ENCODE results near the gene CTIF. TPM values are rescaled to one million over a fixed set of nuclear protein-coding genes. Genes with fewer than 3 reads are reported as not detected.

Gene CTIF
- total and polyA plus RNA-seq, 4 donors: 10.6 to 26.7 (median 12.3) TPM

DNA sequence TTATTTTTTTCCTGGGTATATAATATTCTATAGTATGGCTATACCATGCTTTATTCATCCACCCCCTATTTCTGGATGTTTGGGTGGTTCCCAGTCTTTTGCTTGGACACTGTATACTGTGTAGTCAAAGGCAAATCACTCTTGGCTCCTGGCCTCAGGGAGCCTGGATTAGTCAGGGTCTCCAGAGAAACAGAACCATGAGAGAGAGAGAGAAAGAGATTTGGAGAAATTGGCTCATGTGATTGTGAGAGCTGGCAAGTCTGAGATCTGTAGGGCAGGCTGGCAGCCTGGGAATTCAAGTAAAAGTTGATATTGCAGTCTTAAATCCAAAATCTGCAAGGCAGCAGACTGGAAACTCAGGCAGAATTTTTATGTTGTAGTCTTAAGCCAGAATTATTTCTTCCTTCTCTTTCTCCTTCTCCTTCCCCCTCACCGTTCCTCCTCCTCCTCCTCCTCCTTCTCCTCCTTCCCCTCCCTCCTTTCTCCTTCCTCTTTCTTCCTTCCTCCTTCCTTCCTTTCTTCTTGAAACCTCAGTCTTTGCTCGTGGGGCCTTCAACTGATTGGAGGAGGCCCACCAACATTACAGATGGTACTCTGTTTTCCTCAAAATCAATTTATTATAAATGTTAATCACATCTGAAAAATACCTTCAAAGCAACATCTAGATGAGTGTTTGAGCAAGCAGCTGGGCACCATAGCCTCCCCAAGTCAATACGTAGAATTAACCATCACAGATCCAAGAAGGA lies 33.0 kb downstream of the CTIF start (continued):
- TF ChIP-seq JUND (IDR thresholded peaks at IDR 0.05) (no peak), RAD21 (IDR thresholded peaks at IDR 0.05) (no peak), EGR1 (IDR thresholded peaks at IDR 0.05; ENCODE audit: low read depth in 2 of 2) (no peak)
- TF ChIP-seq, protein P1, sequence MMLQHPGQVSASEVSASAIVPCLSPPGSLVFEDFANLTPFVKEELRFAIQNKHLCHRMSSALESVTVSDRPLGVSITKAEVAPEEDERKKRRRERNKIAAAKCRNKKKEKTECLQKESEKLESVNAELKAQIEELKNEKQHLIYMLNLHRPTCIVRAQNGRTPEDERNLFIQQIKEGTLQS (IDR thresholded peaks at IDR 0.05): no peak

DNA sequence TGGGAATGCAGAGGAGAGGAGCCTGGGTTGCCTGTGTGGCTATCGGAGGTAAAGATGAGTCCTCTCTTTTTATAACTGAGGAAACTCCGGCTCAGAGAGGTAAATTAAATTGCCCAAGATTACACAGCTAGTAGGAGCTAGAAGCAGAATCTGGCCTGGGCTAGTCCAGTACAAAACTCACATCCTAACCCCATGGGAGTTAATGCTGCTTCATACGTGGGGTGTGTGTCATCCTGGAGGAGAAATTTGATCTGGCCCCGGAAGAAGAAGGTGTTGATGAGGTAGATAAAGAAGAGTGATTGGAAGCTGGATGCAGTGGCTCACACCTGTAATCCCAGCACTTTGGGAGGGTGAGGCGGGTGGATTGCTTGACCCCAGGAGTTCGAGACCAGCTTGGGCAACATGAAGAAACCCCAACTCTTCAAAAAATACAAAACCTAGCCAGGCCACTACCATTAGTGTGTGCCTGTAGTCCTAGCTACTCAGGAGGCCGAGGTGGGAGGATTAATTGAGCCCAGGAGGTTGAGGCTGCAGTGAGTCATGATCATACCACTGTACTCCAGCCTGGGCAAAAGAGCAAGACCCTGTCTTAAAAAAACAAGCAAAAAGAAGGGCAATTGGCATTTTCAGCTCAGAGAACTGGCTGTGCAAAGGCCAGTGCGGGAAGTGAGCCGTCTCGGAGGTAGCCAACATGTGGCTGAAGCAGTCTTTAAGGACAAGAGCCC lies 33.7 kb downstream of the CTIF start:
- TF ChIP-seq, protein P2, sequence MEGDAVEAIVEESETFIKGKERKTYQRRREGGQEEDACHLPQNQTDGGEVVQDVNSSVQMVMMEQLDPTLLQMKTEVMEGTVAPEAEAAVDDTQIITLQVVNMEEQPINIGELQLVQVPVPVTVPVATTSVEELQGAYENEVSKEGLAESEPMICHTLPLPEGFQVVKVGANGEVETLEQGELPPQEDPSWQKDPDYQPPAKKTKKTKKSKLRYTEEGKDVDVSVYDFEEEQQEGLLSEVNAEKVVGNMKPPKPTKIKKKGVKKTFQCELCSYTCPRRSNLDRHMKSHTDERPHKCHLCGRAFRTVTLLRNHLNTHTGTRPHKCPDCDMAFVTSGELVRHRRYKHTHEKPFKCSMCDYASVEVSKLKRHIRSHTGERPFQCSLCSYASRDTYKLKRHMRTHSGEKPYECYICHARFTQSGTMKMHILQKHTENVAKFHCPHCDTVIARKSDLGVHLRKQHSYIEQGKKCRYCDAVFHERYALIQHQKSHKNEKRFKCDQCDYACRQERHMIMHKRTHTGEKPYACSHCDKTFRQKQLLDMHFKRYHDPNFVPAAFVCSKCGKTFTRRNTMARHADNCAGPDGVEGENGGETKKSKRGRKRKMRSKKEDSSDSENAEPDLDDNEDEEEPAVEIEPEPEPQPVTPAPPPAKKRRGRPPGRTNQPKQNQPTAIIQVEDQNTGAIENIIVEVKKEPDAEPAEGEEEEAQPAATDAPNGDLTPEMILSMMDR (IDR thresholded peaks at IDR 0.05; ENCODE audit: low read depth, low read length, missing input control): no peak
- TF ChIP-seq SP1 (IDR thresholded peaks at IDR 0.05): no peak
- no peak for TF ChIP-seq HNF4A (conservative IDR thresholded peaks at IDR 0.05)
- TF ChIP-seq, protein P3, sequence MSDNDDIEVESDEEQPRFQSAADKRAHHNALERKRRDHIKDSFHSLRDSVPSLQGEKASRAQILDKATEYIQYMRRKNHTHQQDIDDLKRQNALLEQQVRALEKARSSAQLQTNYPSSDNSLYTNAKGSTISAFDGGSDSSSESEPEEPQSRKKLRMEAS (IDR thresholded peaks at IDR 0.05): no peak
- no peak for TF ChIP-seq RXRA (IDR thresholded peaks at IDR 0.05)
- no peak for TF ChIP-seq FOXA1 (IDR thresholded peaks at IDR 0.05)
- no peak for TF ChIP-seq HNF4G (IDR thresholded peaks at IDR 0.05)
- no peak for TF ChIP-seq RAD21 (IDR thresholded peaks at IDR 0.05)
- no peak for TF ChIP-seq EGR1 (IDR thresholded peaks at IDR 0.05; ENCODE audit: low read depth in 2 of 2)
- TF ChIP-seq, protein P1 (IDR thresholded peaks at IDR 0.05): no peak
- TF ChIP-seq FOXA2 (IDR thresholded peaks at IDR 0.05): no peak
- H3K4me3 ChIP-seq (ENCODE audit: low read depth in 1 of 3, low read length in 3 of 3): no peak overlapping the region
- no peaks in the 10 kb centered on the region for H3K9me3 ChIP-seq (ENCODE audit: control insufficient read depth in 4 of 4, low read length in 3 of 4)
- no peaks in the 10 kb centered on the region for H3K36me3 ChIP-seq (ENCODE audit: control insufficient read depth in 4 of 4, insufficient read depth in 3 of 4, low read depth in 1 of 4, low read length in 3 of 4)
- H3K27me3 ChIP-seq (ENCODE audit: control insufficient read depth in 4 of 4, insufficient read depth in 4 of 4, low read length in 3 of 4): no peaks in the 10 kb centered on the region
- WGBS: 81% methylated on average over 10 of the region's 10 CpGs
- H3K27ac ChIP-seq (ENCODE audit: low read depth in 1 of 2, low read length in 2 of 2): peak overlapping the region; percentile 52 to 61
- DNase-seq (ENCODE audit: low spot score): no peak
- H3K9ac ChIP-seq (ENCODE audit: low read depth in 1 of 2, low read length in 2 of 2): no peak overlapping the region
- H3K4me1 ChIP-seq (ENCODE audit: control insufficient read depth in 4 of 4, insufficient read depth in 4 of 4, low read length in 3 of 4): peaks cover 15 to 71% (median 56%) of the 10 kb centered on the region in 4 donors

DNA sequence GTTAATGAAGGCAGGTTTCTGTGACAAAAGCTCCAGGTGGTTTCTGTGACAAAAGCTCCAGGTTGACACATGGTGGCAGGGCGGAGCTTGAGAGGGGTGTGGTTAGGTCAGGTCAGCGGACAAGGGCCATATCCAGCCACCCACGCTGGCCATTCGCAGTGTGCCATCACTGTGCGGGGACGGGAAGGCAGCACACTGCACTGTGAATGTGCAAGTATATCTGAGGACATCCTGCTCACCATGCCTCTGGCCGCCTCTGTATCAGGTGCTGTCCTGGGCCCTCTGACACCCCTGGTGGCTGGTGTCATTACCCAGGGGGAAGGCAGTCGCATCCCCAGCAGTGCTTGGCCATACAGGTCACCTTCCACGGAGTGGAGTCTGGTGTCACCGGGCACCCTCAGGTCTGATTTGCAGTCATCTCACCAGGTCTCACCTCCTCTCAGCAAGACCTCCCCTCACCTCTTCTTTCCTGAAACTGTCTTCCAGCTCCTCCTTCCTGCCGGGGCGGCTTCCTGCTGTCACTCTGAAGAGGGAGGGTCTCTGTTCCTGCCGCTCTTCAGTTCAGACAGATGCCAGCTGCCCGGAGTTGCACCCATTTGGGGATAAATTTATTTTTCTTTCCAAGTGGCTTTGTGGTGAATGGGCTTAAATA lies 34.9 kb downstream of the CTIF start:
- 40% methylated on average over 14 of the region's 14 CpGs for WGBS
- no peaks in the 10 kb centered on the region for H3K9me3 ChIP-seq (ENCODE audit: control insufficient read depth in 4 of 4, low read length in 3 of 4)
- peak overlapping the region in 1 of 2 donors; percentile 47 for H3K9ac ChIP-seq (ENCODE audit: low read depth in 1 of 2, low read length in 2 of 2)
- peak overlapping the region; percentile 56 to 92 for H3K27ac ChIP-seq (ENCODE audit: low read depth in 1 of 2, low read length in 2 of 2)
- H3K4me3 ChIP-seq (ENCODE audit: low read depth in 1 of 3, low read length in 3 of 3): peak overlapping the region; percentile 28 to 44 (median 34)
- no peaks in the 10 kb centered on the region for H3K27me3 ChIP-seq (ENCODE audit: control insufficient read depth in 4 of 4, insufficient read depth in 4 of 4, low read length in 3 of 4)
- DNase-seq (ENCODE audit: low spot score): peak; percentile 49
- H3K4me1 ChIP-seq (ENCODE audit: control insufficient read depth in 4 of 4, insufficient read depth in 4 of 4, low read length in 3 of 4): peaks cover 12 to 67% (median 53%) of the 10 kb centered on the region in 4 donors
- no peaks in the 10 kb centered on the region for H3K36me3 ChIP-seq (ENCODE audit: control insufficient read depth in 4 of 4, insufficient read depth in 3 of 4, low read depth in 1 of 4, low read length in 3 of 4)
- TF ChIP-seq HNF4G (IDR thresholded peaks at IDR 0.05): peak; percentile 13
- peak; percentile 66 for TF ChIP-seq YY1 (IDR thresholded peaks at IDR 0.05)
- TF ChIP-seq, protein P1 (IDR thresholded peaks at IDR 0.05): no peak
- peak; percentile 89 to 97 for TF ChIP-seq EGR1 (IDR thresholded peaks at IDR 0.05; ENCODE audit: low read depth in 2 of 2)
- TF ChIP-seq, protein P3 (IDR thresholded peaks at IDR 0.05): peak; percentile 73
- no peak for TF ChIP-seq GABPA (IDR thresholded peaks at IDR 0.05 in 1 of 2, conservative IDR thresholded peaks at IDR 0.05 in 1 of 2)
- peak; percentile 5 to 73 for TF ChIP-seq HNF4A (conservative IDR thresholded peaks at IDR 0.05)
- TF ChIP-seq, protein P4, sequence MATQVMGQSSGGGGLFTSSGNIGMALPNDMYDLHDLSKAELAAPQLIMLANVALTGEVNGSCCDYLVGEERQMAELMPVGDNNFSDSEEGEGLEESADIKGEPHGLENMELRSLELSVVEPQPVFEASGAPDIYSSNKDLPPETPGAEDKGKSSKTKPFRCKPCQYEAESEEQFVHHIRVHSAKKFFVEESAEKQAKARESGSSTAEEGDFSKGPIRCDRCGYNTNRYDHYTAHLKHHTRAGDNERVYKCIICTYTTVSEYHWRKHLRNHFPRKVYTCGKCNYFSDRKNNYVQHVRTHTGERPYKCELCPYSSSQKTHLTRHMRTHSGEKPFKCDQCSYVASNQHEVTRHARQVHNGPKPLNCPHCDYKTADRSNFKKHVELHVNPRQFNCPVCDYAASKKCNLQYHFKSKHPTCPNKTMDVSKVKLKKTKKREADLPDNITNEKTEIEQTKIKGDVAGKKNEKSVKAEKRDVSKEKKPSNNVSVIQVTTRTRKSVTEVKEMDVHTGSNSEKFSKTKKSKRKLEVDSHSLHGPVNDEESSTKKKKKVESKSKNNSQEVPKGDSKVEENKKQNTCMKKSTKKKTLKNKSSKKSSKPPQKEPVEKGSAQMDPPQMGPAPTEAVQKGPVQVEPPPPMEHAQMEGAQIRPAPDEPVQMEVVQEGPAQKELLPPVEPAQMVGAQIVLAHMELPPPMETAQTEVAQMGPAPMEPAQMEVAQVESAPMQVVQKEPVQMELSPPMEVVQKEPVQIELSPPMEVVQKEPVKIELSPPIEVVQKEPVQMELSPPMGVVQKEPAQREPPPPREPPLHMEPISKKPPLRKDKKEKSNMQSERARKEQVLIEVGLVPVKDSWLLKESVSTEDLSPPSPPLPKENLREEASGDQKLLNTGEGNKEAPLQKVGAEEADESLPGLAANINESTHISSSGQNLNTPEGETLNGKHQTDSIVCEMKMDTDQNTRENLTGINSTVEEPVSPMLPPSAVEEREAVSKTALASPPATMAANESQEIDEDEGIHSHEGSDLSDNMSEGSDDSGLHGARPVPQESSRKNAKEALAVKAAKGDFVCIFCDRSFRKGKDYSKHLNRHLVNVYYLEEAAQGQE (IDR thresholded peaks at IDR 0.05): peak; percentile 94
- TF ChIP-seq RXRA (IDR thresholded peaks at IDR 0.05): peak; percentile 61 to 68
- no peak for TF ChIP-seq JUND (IDR thresholded peaks at IDR 0.05)
- TF ChIP-seq, protein P2 (IDR thresholded peaks at IDR 0.05; ENCODE audit: low read depth, low read length, missing input control): peak; percentile 13
- peak; percentile 39 to 54 for TF ChIP-seq RAD21 (IDR thresholded peaks at IDR 0.05)
- TF ChIP-seq SP1 (IDR thresholded peaks at IDR 0.05): peak; percentile 27

Measured in liver (tissue), 9 donors.